GM12892 (cell line): ENCODE results near the gene C10orf143.
"Not testable (repeated sequence)": the region's sequence is repeated elsewhere in the genome, so short reads cannot be mapped to it uniquely, and the experiment has no call there.

Experiments
- DNase-seq: peaks from one replicate; pipeline ENCODE4 v3.0.0; 2011; ENCODE audit not compliant: insufficient read length
- FAIRE-seq: peaks from 2 replicates; lab custom pipeline; 2011; peaks lifted over from hg19 to GRCh38; lab: Jason Lieb, UNC
- POLR2A ChIP-seq: IDR thresholded peaks from 2 replicates; pipeline ENCODE4 v1.6.1; 2011; ENCODE audit warnings: low read depth, low read length, control low read depth
- POLR2AphosphoS5 ChIP-seq: IDR thresholded peaks from 2 replicates; pipeline ENCODE4 v1.6.1; 2011; ENCODE audit warnings: low read depth, low read length, control low read depth
- TAF1 ChIP-seq: IDR thresholded peaks from 2 replicates; pipeline ENCODE4 v1.6.1; 2011; ENCODE audit warnings: low read depth, mild to moderate bottlenecking, control low read depth, low read length, borderline replicate concordance

C10orf143 gene

GRCh38 chr10:130109796-130110245 lies 809 bp downstream of the C10orf143 start:
- peak; percentile 71 for FAIRE-seq
- no peak for TF ChIP-seq TAF1
- no peak for TF ChIP-seq POLR2A
- TF ChIP-seq POLR2AphosphoS5 = no peak
- DNase-seq = no peak

- DNase-seq (no peak), FAIRE-seq (peak; percentile 40)
- TF ChIP-seq TAF1 = no peak
- TF ChIP-seq POLR2A = no peak
- TF ChIP-seq POLR2AphosphoS5 = no peak
These were observed 1.6 kb downstream of the C10orf143 start for GRCh38 chr10:130108934-130109604.

GRCh38 chr10:130108146-130108545 lies 2.5 kb downstream of the C10orf143 start:
- FAIRE-seq, DNase-seq: not testable (repeated sequence)

- TF ChIP-seq TAF1 (no peak), POLR2AphosphoS5 (no peak), POLR2A (no peak)
- no peak for FAIRE-seq
- DNase-seq = no peak
These were observed 4.9 kb downstream of the C10orf143 start for GRCh38 chr10:130105724-130106123.

- FAIRE-seq = no peak
- no peak for DNase-seq
- no peak for TF ChIP-seq POLR2A
- no peak for TF ChIP-seq POLR2AphosphoS5
These were observed 11.3 kb downstream of the C10orf143 start for GRCh38 chr10:130099344-130099743.

GRCh38 chr10:130090565-130090964 lies 20.1 kb downstream of the C10orf143 start:
- DNase-seq, FAIRE-seq: not testable (repeated sequence)

GRCh38 chr10:130080461-130080814 lies 30.2 kb downstream of the C10orf143 start:
- DNase-seq = no peak
- no peak for FAIRE-seq

GRCh38 chr10:130079614-130080460 lies 30.8 kb downstream of the C10orf143 start:
- no peak for FAIRE-seq
- no peak for DNase-seq
- no peak for TF ChIP-seq POLR2AphosphoS5
- TF ChIP-seq POLR2A = no peak
- TF ChIP-seq TAF1 = no peak

More at GRCh38 chr10:130080461-130080814, 30.2 kb downstream of the C10orf143 start:
- no peak for TF ChIP-seq POLR2A
- no peak for TF ChIP-seq TAF1
- no peak for TF ChIP-seq POLR2AphosphoS5

- no peak for FAIRE-seq
- no peak for DNase-seq
- no peak for TF ChIP-seq POLR2AphosphoS5
- no peak for TF ChIP-seq TAF1
- TF ChIP-seq POLR2A = no peak
These were observed 32.5 kb downstream of the C10orf143 start for GRCh38 chr10:130078120-130078519.

- DNase-seq (no peak), FAIRE-seq (no peak)
- TF ChIP-seq POLR2AphosphoS5 (no peak), TAF1 (no peak), POLR2A (no peak)
These were observed 33.9 kb downstream of the C10orf143 start for GRCh38 chr10:130076681-130077080.

- TF ChIP-seq TAF1 (no peak), POLR2AphosphoS5 (no peak), POLR2A (no peak)
- FAIRE-seq = no peak
- no peak for DNase-seq
These were observed 36.0 kb downstream of the C10orf143 start for GRCh38 chr10:130074639-130075038.

- TF ChIP-seq POLR2A (no peak), POLR2AphosphoS5 (no peak), TAF1 (no peak)
- no peak for DNase-seq
- FAIRE-seq = no peak
These were observed 36.7 kb downstream of the C10orf143 start for GRCh38 chr10:130073912-130074311.
